ENCODE results near the gene PCSK6.

DNA sequence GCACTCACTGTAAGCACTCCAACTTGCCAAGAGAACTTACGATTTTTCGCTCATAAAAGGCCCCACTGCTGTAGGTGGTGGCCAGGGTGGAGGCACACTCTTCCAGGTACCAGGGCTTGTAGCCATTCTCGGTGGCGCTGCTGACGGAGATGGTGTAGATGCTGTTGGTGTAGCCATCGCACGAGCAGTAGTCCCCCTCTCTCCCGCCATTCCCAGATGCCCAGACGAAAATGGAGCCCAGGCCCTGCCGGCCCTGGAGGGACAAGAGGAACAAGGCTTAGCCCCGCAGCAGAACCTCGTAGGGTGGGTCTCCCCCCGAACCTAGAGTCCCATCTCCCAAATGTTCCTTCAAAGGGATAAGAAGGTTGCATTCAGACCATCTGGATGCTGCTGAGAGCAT, 96.3 kb downstream of the PCSK6 start:
- TF ChIP-seq, protein P1, sequence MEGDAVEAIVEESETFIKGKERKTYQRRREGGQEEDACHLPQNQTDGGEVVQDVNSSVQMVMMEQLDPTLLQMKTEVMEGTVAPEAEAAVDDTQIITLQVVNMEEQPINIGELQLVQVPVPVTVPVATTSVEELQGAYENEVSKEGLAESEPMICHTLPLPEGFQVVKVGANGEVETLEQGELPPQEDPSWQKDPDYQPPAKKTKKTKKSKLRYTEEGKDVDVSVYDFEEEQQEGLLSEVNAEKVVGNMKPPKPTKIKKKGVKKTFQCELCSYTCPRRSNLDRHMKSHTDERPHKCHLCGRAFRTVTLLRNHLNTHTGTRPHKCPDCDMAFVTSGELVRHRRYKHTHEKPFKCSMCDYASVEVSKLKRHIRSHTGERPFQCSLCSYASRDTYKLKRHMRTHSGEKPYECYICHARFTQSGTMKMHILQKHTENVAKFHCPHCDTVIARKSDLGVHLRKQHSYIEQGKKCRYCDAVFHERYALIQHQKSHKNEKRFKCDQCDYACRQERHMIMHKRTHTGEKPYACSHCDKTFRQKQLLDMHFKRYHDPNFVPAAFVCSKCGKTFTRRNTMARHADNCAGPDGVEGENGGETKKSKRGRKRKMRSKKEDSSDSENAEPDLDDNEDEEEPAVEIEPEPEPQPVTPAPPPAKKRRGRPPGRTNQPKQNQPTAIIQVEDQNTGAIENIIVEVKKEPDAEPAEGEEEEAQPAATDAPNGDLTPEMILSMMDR (IDR thresholded peaks at IDR 0.05; ENCODE audit: borderline replicate concordance, extremely low read depth, low read length, poor library complexity, severe bottlenecking), result no peak
- no peak for TF ChIP-seq EZH2 (IDR thresholded peaks at IDR 0.05; ENCODE audit: borderline replicate concordance, low read depth, low read length, severe bottlenecking)
